HL-60 (cell line): ENCODE measurements around the gene OSM.

Source experiments
- DNase-seq, 2 experiments: peaks; one replicate each; pipeline ENCODE4 v3.0.0-alpha.2; 2010 to 2020; ENCODE audit warnings: low read depth in 1 of 2, low spot score in 1 of 2
- H3K27ac ChIP-seq: fragments of 250-450 bp; sonication (Bioruptor Pico); replicated peaks from 2 replicates; pipeline ENCODE4 v1.5.1; 2020; ENCODE audit warnings: mild to moderate bottlenecking, moderate library complexity
- H3K27me3 ChIP-seq: fragments of 250-450 bp; sonication (Bioruptor Pico); 2 replicates; pipeline ENCODE4 v1.5.1; 2021; ENCODE audit warnings: mild to moderate bottlenecking, moderate library complexity; ENCODE audit not compliant: insufficient read depth, poor library complexity, severe bottlenecking
- H3K4me3 ChIP-seq: replicated peaks from 2 replicates; pipeline ENCODE4 v1.5.1; 2011; ENCODE audit warnings: mild to moderate bottlenecking, control low read depth, low read length; ENCODE audit not compliant: insufficient read depth
- GABPA ChIP-seq: IDR thresholded peaks from 2 replicates; pipeline ENCODE4 v1.6.1; 2012; ENCODE audit warnings: low read depth
- POLR2AphosphoS5 ChIP-seq: IDR thresholded peaks from 2 replicates; pipeline ENCODE4 v1.6.1; 2012; ENCODE audit warnings: low read depth
- REST ChIP-seq: IDR thresholded peaks from 2 replicates; pipeline ENCODE4 v1.6.1; 2012; ENCODE audit warnings: low read depth; ENCODE audit not compliant: insufficient replicate concordance
- SPI1 ChIP-seq: IDR thresholded peaks from 2 replicates; pipeline ENCODE4 v1.6.1; 2012; ENCODE audit warnings: low read depth, mild to moderate bottlenecking, borderline replicate concordance
- TF ChIP-seq, protein P1 (sequence below): IDR thresholded peaks from one replicate; pipeline ENCODE4 v1.5.1; 2011; ENCODE audit warnings: low read length, control low read depth, inconsistent platforms; ENCODE audit not compliant: insufficient read depth

Gene OSM

GRCh38 chr22:30268331-30268730 is 1.7 kb upstream of the OSM start:
- DNase-seq = no peak
- Histone ChIP-seq H3K4me3 (no peak overlapping the region), H3K27ac (no peak overlapping the region), H3K27me3 (no peaks in the 10 kb centered on the region)
- TF ChIP-seq REST (no peak), GABPA (no peak), SPI1 (no peak), POLR2AphosphoS5 (no peak)
- TF ChIP-seq, protein P1, sequence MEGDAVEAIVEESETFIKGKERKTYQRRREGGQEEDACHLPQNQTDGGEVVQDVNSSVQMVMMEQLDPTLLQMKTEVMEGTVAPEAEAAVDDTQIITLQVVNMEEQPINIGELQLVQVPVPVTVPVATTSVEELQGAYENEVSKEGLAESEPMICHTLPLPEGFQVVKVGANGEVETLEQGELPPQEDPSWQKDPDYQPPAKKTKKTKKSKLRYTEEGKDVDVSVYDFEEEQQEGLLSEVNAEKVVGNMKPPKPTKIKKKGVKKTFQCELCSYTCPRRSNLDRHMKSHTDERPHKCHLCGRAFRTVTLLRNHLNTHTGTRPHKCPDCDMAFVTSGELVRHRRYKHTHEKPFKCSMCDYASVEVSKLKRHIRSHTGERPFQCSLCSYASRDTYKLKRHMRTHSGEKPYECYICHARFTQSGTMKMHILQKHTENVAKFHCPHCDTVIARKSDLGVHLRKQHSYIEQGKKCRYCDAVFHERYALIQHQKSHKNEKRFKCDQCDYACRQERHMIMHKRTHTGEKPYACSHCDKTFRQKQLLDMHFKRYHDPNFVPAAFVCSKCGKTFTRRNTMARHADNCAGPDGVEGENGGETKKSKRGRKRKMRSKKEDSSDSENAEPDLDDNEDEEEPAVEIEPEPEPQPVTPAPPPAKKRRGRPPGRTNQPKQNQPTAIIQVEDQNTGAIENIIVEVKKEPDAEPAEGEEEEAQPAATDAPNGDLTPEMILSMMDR = no peak

DNA sequence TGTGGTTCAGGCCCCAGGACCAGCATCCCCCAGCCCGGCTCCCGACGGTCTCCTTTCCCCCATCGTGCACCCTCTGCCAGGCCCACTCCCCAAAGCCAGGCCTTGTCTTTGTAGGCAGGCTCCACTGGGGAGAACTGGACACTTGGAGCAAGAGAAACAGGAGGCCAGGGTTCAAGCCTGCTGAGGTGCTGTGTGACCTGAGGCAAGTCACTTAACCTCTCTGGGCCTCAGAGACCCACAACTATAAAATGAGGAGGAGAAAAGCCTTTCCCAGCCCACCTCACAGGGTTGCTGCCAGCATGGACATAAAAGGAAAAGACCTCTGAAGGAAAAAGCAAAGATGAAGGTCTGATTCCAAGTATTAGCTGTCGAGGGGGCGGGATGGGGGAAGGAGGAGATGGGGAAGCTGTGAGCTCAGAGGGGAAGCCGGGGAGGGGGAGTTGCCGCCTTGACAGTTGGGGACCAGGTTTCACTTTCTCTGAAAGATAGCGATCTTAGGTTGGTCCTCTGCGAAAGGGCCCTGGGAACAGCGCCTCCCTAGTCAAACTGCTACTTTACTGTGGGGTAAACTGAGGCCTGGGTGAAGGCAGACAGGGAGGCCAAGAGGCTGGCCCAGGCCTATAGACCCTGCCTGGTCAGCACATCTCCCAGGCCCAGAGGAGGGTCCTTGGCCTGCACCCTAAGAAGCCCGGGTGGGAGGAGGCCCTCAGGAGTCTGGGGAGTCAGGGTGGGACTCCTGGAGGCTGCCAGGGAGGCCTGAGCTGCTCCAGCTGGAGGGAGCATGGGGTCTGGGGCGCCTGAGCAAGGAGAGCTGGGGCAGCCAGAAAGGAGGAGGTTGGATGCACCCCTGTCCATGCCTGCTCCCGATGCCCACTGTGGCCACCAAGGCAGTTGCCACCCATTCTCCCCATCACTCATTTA is 991 bp upstream of the OSM start:
- no peak for TF ChIP-seq POLR2AphosphoS5
- TF ChIP-seq SPI1 = no peak
- TF ChIP-seq, protein P1 = no peak
- no peak for TF ChIP-seq GABPA
- TF ChIP-seq REST = no peak
- H3K4me3 ChIP-seq = peak overlapping the region; percentile 61
- peak in 1 of 2 experiments; percentile 76 for DNase-seq
- H3K27me3 ChIP-seq = no peaks in the 10 kb centered on the region
- H3K27ac ChIP-seq = peak overlapping the region; percentile 48

GRCh38 chr22:30265823-30266444 is 717 bp downstream of the OSM start:
- TF ChIP-seq POLR2AphosphoS5 = no peak; the same call in 1 of the 2 replicates
- no peak for TF ChIP-seq REST
- peak; percentile 59 for TF ChIP-seq GABPA
- H3K4me3 ChIP-seq = peak overlapping the region; percentile 61

More at GRCh38 chr22:30265823-30266444, 717 bp downstream of the OSM start:
- peak; percentile 92 to 94 for DNase-seq
- Histone ChIP-seq H3K27me3 (no peaks in the 10 kb centered on the region), H3K27ac (peak overlapping the region; percentile 90)
